BLaER1 treated with 17β-estradiol and CSF1 and Interleukin-3, amounts not matched to agents 10 nM and 100 nM (cell line): Measurements from ENCODE around the gene STK39.
A peak's percentile ranks its signal among the peaks of the same experiment; 100 is the strongest.

Experiments
- H3K27ac ChIP-seq, 11 experiments: shearing (Covaris generic); formaldehyde crosslinking; 2 replicates each; pipeline ENCODE4 v1.8.1; 2022
- H3K27me3 ChIP-seq, 11 experiments: shearing (Covaris generic); formaldehyde crosslinking; 2 replicates each; pipeline ENCODE4 v1.8.1; 2022
- H3K36me3 ChIP-seq, 11 experiments: shearing (Covaris generic); formaldehyde crosslinking; 2 replicates each; pipeline ENCODE4 v1.8.1; 2022
- H3K4me1 ChIP-seq, 10 experiments: shearing (Covaris generic); formaldehyde crosslinking; 2 replicates each; pipeline ENCODE4 v1.8.1; 2022
- H3K4me2 ChIP-seq, 11 experiments: shearing (Covaris generic); formaldehyde crosslinking; 2 replicates each; pipeline ENCODE4 v1.8.1; 2022
- H3K4me3 ChIP-seq, 10 experiments: shearing (Covaris generic); formaldehyde crosslinking; 2 replicates each; pipeline ENCODE4 v1.8.1; 2022
- H3K9ac ChIP-seq, 11 experiments: shearing (Covaris generic); formaldehyde crosslinking; 2 replicates each; pipeline ENCODE4 v1.8.1; 2022
- H3K9me3 ChIP-seq, 11 experiments: shearing (Covaris generic); formaldehyde crosslinking; replicated peaks in 1 of 11; 2 replicates each; pipeline ENCODE4 v1.8.1; 2022
- H4K20me1 ChIP-seq, 11 experiments: shearing (Covaris generic); formaldehyde crosslinking; 2 replicates each; pipeline ENCODE4 v1.8.1; 2022
- Cebpa-rat ChIP-seq, 11 experiments: shearing (Covaris generic); IDR thresholded peaks; 2 replicates each; pipeline ENCODE4 v1.8.1; 2022

Gene STK39

DNA sequence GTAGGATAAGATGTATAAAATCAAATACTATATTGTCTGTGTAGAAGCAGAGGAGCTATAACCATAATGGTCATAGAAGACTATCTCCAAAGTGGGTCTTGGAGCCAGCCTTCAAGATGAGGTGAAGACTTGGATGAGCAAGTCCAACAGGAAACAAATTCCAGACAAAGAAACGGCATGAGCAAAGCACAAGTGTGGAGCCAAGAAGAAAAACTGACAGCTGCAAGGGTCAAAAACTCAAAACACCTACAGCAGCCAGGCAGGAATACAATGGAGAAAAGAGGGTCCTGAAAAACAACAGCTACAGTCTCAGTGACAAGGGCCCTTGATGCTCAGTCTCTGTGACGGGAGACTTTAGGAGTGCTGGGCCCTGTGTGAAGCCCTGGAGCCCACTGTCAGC lies 102.4 kb downstream of the STK39 start:
- H3K9me3 ChIP-seq, result no peaks in the 10 kb centered on the region
- no peak for TF ChIP-seq Cebpa-rat (IDR thresholded peaks at IDR 0.05)
- H3K27ac ChIP-seq, result no peak overlapping the region; a peak in 1 of 22 replicates
- no peaks in the 10 kb centered on the region for H3K27me3 ChIP-seq
- H3K4me1 ChIP-seq, result peaks cover 30 to 57% (median 39%) of the 10 kb centered on the region in 10 experiments
- no peaks in the 10 kb centered on the region for H4K20me1 ChIP-seq
- no peak overlapping the region for H3K4me2 ChIP-seq
- no peak overlapping the region for H3K4me3 ChIP-seq
- no peak overlapping the region for H3K9ac ChIP-seq
- peaks cover 6 to 88% (median 27%) of the 10 kb centered on the region in 11 experiments; a peak in 17 of 22 replicates for H3K36me3 ChIP-seq

- H3K4me1 ChIP-seq, result peaks cover 18 to 57% (median 37%) of the 10 kb centered on the region in 10 experiments
- peaks cover 6 to 86% (median 29%) of the 10 kb centered on the region in 11 experiments; a peak in 17 of 22 replicates for H3K36me3 ChIP-seq
- TF ChIP-seq Cebpa-rat (IDR thresholded peaks at IDR 0.05), result no peak
- H3K9me3 ChIP-seq, result no peaks in the 10 kb centered on the region
- no peak overlapping the region for H3K4me2 ChIP-seq
- H3K4me3 ChIP-seq, result no peak overlapping the region
- H3K9ac ChIP-seq, result no peak overlapping the region
- H4K20me1 ChIP-seq, result no peaks in the 10 kb centered on the region
- no peaks in the 10 kb centered on the region for H3K27me3 ChIP-seq
- H3K27ac ChIP-seq, result no peak overlapping the region
Observed at GRCh38 chr2:168143813-168144212, 103.6 kb downstream of the STK39 start.

DNA sequence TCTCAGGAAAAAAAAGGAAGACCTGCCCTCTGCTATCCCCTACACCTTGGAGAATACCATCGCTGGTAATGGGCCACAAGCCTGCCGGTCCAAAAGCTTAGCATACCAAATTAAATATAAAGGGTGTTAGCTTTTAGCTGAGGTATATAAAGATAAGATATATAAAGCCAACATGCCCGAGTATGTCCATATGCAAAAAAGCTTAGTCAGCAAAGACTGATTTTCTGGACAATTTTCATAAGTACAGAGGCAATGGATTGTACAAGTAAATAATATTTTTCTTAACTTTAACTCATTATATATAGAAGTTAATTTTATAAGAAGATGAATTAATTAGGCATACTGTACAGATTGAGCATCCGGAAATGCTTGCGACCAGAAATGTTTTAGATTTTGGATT lies 106.5 kb downstream of the STK39 start:
- no peak for TF ChIP-seq Cebpa-rat (IDR thresholded peaks at IDR 0.05)
- Histone ChIP-seq H3K27ac (no peak overlapping the region), H3K4me2 (peak overlapping the region in 3 of 11 experiments; percentile 4 to 85 (median 75); a peak in 4 of 22 replicates), H3K4me1 (peaks cover 8 to 55% (median 33%) of the 10 kb centered on the region in 10 experiments; a peak in 19 of 20 replicates), H3K36me3 (peaks cover 6 to 85% (median 39%) of the 10 kb centered on the region in 11 experiments; a peak in 18 of 22 replicates), H4K20me1 (no peaks in the 10 kb centered on the region), H3K9ac (no peak overlapping the region), H3K9me3 (no peaks in the 10 kb centered on the region), H3K4me3 (no peak overlapping the region), H3K27me3 (no peaks in the 10 kb centered on the region)

DNA sequence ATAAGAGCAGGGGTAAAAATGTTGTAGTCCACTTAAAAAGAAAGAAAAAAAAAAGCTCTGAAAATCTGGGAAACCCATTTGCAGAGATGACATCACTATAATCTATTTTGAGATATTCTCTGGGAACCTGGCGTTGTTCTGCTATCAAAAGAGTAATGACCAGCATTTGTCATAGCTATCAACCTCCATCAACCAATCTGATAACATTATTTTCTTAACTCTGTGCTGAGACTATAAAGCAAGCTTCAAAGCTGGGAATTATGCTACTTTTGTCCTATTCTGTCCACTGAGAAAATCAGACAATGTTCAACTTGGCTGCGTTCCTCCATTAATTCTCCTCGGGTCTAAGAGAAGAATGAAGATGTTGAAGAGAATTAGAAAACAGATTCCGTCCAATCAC lies 107.5 kb downstream of the STK39 start:
- no peaks in the 10 kb centered on the region for H3K27me3 ChIP-seq
- H3K4me1 ChIP-seq, result peaks cover 8 to 55% (median 33%) of the 10 kb centered on the region in 10 experiments; a peak in 19 of 20 replicates
- no peak overlapping the region for H3K27ac ChIP-seq
- H3K9me3 ChIP-seq, result no peaks in the 10 kb centered on the region
- no peak overlapping the region for H3K4me3 ChIP-seq
- peak overlapping the region in 5 of 11 experiments; percentile 4 to 85 (median 10); a peak in 9 of 22 replicates for H3K4me2 ChIP-seq
- TF ChIP-seq Cebpa-rat (IDR thresholded peaks at IDR 0.05), result no peak
- H4K20me1 ChIP-seq, result no peaks in the 10 kb centered on the region
- H3K9ac ChIP-seq, result no peak overlapping the region
- peaks cover 3 to 85% (median 39%) of the 10 kb centered on the region in 11 experiments; a peak in 19 of 22 replicates for H3K36me3 ChIP-seq

- Histone ChIP-seq H3K9ac (peak overlapping the region in 3 of 11 experiments; percentile 39 to 61 (median 59); a peak in 6 of 22 replicates), H3K27ac (peak overlapping the region in 5 of 11 experiments; percentile 17 to 42 (median 37); a peak in 5 of 22 replicates), H3K27me3 (no peaks in the 10 kb centered on the region), H3K4me2 (peak overlapping the region; percentile 7 to 85 (median 62); a peak in 19 of 22 replicates), H3K4me1 (peaks cover 8 to 55% (median 33%) of the 10 kb centered on the region in 10 experiments; a peak in 19 of 20 replicates), H3K9me3 (no peaks in the 10 kb centered on the region), H3K36me3 (peaks cover 0 to 85% (median 40%) of the 10 kb centered on the region in 11 experiments; a peak in 20 of 22 replicates), H3K4me3 (no peak overlapping the region; a peak in 1 of 20 replicates), H4K20me1 (no peaks in the 10 kb centered on the region)
- TF ChIP-seq Cebpa-rat (IDR thresholded peaks at IDR 0.05), result no peak
Observed at GRCh38 chr2:168138901-168139300, 108.5 kb downstream of the STK39 start.

GRCh38 chr2:168138374-168138773 lies 109.0 kb downstream of the STK39 start:
- peaks cover 0 to 85% (median 44%) of the 10 kb centered on the region in 11 experiments; a peak in 20 of 22 replicates for H3K36me3 ChIP-seq
- H3K4me1 ChIP-seq, result peaks cover 8 to 55% (median 33%) of the 10 kb centered on the region in 10 experiments; a peak in 19 of 20 replicates
- no peak overlapping the region; a peak in 1 of 20 replicates for H3K4me3 ChIP-seq
- no peaks in the 10 kb centered on the region for H4K20me1 ChIP-seq
- peak overlapping the region; percentile 7 to 85 (median 62); a peak in 20 of 22 replicates for H3K4me2 ChIP-seq
- H3K9ac ChIP-seq, result peak overlapping the region in 3 of 11 experiments; percentile 27 to 61 (median 59); a peak in 5 of 22 replicates
- H3K9me3 ChIP-seq, result no peaks in the 10 kb centered on the region
- no peaks in the 10 kb centered on the region for H3K27me3 ChIP-seq
- TF ChIP-seq Cebpa-rat (IDR thresholded peaks at IDR 0.05), result no peak
- peak overlapping the region in 4 of 11 experiments; percentile 37 to 42 (median 40); a peak in 5 of 22 replicates for H3K27ac ChIP-seq

- H3K27me3 ChIP-seq, result no peaks in the 10 kb centered on the region
- TF ChIP-seq Cebpa-rat (IDR thresholded peaks at IDR 0.05), result no peak
- no peak overlapping the region for H3K4me3 ChIP-seq
- H4K20me1 ChIP-seq, result no peaks in the 10 kb centered on the region
- peaks cover 8 to 55% (median 33%) of the 10 kb centered on the region in 10 experiments; a peak in 19 of 20 replicates for H3K4me1 ChIP-seq
- peaks cover 0 to 86% (median 49%) of the 10 kb centered on the region in 11 experiments; a peak in 20 of 22 replicates for H3K36me3 ChIP-seq
- no peaks in the 10 kb centered on the region for H3K9me3 ChIP-seq
- H3K4me2 ChIP-seq, result peak overlapping the region in 9 of 11 experiments; percentile 11 to 85 (median 64); a peak in 15 of 22 replicates
- H3K9ac ChIP-seq, result no peak overlapping the region
- H3K27ac ChIP-seq, result peak overlapping the region in 1 of 11 experiments; percentile 20; a peak in 1 of 22 replicates
Observed at GRCh38 chr2:168137510-168138180, 109.8 kb downstream of the STK39 start.

- H3K4me3 ChIP-seq, result no peak overlapping the region
- TF ChIP-seq Cebpa-rat (IDR thresholded peaks at IDR 0.05), result no peak
- H3K27me3 ChIP-seq, result no peaks in the 10 kb centered on the region
- H4K20me1 ChIP-seq, result no peaks in the 10 kb centered on the region
- H3K27ac ChIP-seq, result no peak overlapping the region
- H3K4me1 ChIP-seq, result peaks cover 8 to 62% (median 33%) of the 10 kb centered on the region in 10 experiments; a peak in 19 of 20 replicates
- H3K36me3 ChIP-seq, result peaks cover 0 to 95% (median 58%) of the 10 kb centered on the region in 11 experiments; a peak in 20 of 22 replicates
- peak overlapping the region in 4 of 11 experiments; percentile 64 to 85 (median 72); a peak in 4 of 22 replicates for H3K4me2 ChIP-seq
- H3K9ac ChIP-seq, result no peak overlapping the region
- no peaks in the 10 kb centered on the region for H3K9me3 ChIP-seq
Observed at GRCh38 chr2:168136392-168136977, 110.9 kb downstream of the STK39 start.

- Histone ChIP-seq H3K4me3 (no peak overlapping the region), H3K9me3 (no peaks in the 10 kb centered on the region), H3K36me3 (peaks cover 0 to 94% (median 61%) of the 10 kb centered on the region in 11 experiments; a peak in 20 of 22 replicates), H3K4me1 (peaks cover 10 to 62% (median 36%) of the 10 kb centered on the region in 10 experiments), H3K9ac (no peak overlapping the region), H3K27ac (no peak overlapping the region), H3K27me3 (no peaks in the 10 kb centered on the region), H3K4me2 (no peak overlapping the region), H4K20me1 (no peaks in the 10 kb centered on the region)
- no peak for TF ChIP-seq Cebpa-rat (IDR thresholded peaks at IDR 0.05)
Observed at GRCh38 chr2:168135630-168136029, 111.8 kb downstream of the STK39 start.
